Kidney tubule cell (primary cell): ENCODE results near the gene DCXR.
A peak's percentile ranks its signal among the peaks of the same experiment; 100 is the strongest.

Source experiments
- DNase-seq: peaks from one replicate; pipeline ENCODE4 v3.0.0-alpha.2; 2018; ENCODE audit warnings: low spot score

Gene DCXR

GRCh38 chr17:82055023-82055964 lies 17.8 kb upstream of the DCXR start:
- DNase-seq: no peak

GRCh38 chr17:82054351-82055022 lies 17.0 kb upstream of the DCXR start:
- DNase-seq: no peak

GRCh38 chr17:82053556-82054263 lies 16.2 kb upstream of the DCXR start:
- no peak for DNase-seq

GRCh38 chr17:82053130-82053529 lies 15.6 kb upstream of the DCXR start:
- no peak for DNase-seq

- peak; percentile 14 for DNase-seq
These were observed 15.2 kb upstream of the DCXR start for GRCh38 chr17:82052638-82053059.

GRCh38 chr17:82051776-82052637 lies 14.5 kb upstream of the DCXR start, which contains the start of the genes GPS1 and RFNG:
Gene GPS1, plus strand, starts transcription at chr17:82051898. Its CDS starts 34 bp downstream, at chr17:82051932.
Gene RFNG, minus strand, starts transcription at chr17:82051811. Its CDS starts 45 bp downstream, at chr17:82051766.
- DNase-seq: peak; percentile 69

GRCh38 chr17:82050761-82051641 lies 13.5 kb upstream of the DCXR start:
- DNase-seq: no peak

GRCh38 chr17:82050152-82050760 lies 12.8 kb upstream of the DCXR start:
- DNase-seq: no peak

- no peak for DNase-seq
These were observed 12.0 kb upstream of the DCXR start for GRCh38 chr17:82049521-82049971.

- no peak for DNase-seq
These were observed 11.6 kb upstream of the DCXR start for GRCh38 chr17:82049106-82049505.

GRCh38 chr17:82048571-82048971 lies 11.1 kb upstream of the DCXR start:
- DNase-seq: no peak

- no peak for DNase-seq
These were observed 10.5 kb upstream of the DCXR start for GRCh38 chr17:82047914-82048570.

- no peak for DNase-seq
These were observed 9.9 kb upstream of the DCXR start for GRCh38 chr17:82047379-82047778.

GRCh38 chr17:82046903-82047302 lies 9.4 kb upstream of the DCXR start:
- no peak for DNase-seq

- no peak for DNase-seq
These were observed 8.5 kb upstream of the DCXR start for GRCh38 chr17:82045936-82046484.

- DNase-seq: no peak
These were observed 6.0 kb upstream of the DCXR start for GRCh38 chr17:82043507-82043906.

- DNase-seq: no peak
These were observed 5.2 kb upstream of the DCXR start for GRCh38 chr17:82042649-82043048.

GRCh38 chr17:82041144-82041814 lies 3.8 kb upstream of the DCXR start:
- no peak for DNase-seq
